ENCODE results near the gene HSPH1. TPM values are rescaled to one million over a fixed set of nuclear protein-coding genes. Genes with fewer than 3 reads are reported as not detected.
A peak's percentile ranks its signal among the peaks of the same experiment; 100 is the strongest.

Gene HSPH1
- 107 and 112 TPM in 2 replicates for total RNA-seq

DNA sequence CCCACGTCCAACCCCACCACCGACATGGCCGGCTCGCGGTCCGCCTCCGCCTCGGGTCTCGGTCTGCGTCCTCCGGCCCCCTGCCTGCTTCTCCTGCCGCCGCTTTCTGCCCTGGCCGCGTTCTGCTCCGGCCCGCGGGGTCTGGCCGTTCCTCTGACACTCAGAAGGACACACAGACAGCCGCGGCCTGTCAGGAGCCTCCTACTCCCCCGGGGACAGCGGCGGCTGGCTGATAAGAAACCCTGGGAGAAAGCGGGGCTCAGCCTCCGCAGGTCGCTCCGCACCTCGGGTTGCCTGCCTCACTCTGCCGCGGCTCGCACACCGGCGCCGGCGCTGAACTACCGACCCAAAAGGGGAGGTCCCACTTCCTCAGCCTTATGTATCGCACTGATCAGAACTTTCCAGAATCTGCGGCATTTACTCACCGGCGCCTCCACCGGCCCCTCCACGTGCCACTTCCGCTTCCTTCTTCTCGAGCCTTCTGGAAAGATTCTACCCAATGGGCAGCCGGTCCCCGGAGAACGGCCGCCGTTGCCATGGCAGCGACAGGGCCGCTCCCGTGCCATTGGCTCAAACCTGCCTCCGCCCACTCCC is at the start of gene HSPH1:
Gene HSPH1 (minus strand): TSS at position 348 of the 594 bp plus-strand sequence. CDS start 322 bp downstream, at position 26.
- ChIA-PET CTCF (no interaction called here), POLR2A (interaction anchor here (3.0 kb wide), 1 partner anchor 39 kb away, joined by 26 read pairs; the partner anchor contains the start of gene B3GLCT)
- Mint-ChIP-seq H3K9me3 (no peaks in the 10 kb centered on the region), H3K27me3 (no peaks in the 10 kb centered on the region), H3K4me1 (peaks cover 37% of the 10 kb centered on the region), H3K4me3 (peak within 1 kb of the TSS; percentile 97), H3K36me3 (ENCODE audit: low read depth) (peaks cover 44% of the 10 kb centered on the region), H3K27ac (peak within 1 kb of the TSS; percentile 95)
- peak; percentile 99 for DNase-seq
- ATAC-seq (ENCODE audit: low read depth), result peak; percentile 78
- TF ChIP-seq, protein P1, sequence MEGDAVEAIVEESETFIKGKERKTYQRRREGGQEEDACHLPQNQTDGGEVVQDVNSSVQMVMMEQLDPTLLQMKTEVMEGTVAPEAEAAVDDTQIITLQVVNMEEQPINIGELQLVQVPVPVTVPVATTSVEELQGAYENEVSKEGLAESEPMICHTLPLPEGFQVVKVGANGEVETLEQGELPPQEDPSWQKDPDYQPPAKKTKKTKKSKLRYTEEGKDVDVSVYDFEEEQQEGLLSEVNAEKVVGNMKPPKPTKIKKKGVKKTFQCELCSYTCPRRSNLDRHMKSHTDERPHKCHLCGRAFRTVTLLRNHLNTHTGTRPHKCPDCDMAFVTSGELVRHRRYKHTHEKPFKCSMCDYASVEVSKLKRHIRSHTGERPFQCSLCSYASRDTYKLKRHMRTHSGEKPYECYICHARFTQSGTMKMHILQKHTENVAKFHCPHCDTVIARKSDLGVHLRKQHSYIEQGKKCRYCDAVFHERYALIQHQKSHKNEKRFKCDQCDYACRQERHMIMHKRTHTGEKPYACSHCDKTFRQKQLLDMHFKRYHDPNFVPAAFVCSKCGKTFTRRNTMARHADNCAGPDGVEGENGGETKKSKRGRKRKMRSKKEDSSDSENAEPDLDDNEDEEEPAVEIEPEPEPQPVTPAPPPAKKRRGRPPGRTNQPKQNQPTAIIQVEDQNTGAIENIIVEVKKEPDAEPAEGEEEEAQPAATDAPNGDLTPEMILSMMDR (IDR thresholded peaks at IDR 0.05), result no peak
- intact Hi-C loops (cut with micrococcal nuclease), result loop anchor here (1.0 to 5.0 kb wide), 11 partner anchors 39 to 1566 kb away; partner anchors contain the start of genes KATNAL1, N4BP2L2, SLC7A1 and UBL3

DNA sequence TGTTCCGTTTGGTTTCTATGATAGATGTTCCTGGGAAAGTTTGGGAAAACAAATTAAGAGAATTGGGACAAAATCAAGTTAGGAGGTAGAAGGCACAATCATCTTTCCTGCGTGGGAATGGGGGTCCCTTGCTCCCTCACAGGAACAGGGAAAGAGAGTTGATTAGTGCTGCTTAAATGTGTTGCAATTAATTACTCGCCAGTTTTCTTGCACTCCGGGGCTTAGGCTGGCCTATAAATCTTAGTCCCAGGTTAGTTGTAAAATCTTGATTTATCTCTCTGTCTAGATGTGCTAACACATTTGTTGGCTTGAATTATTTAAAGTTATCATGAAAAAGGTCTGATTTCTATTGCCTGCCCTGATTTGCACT is 48.1 kb upstream of the HSPH1 start:
- ChIA-PET CTCF (no interaction called here), POLR2A (no interaction called here)
- TF ChIP-seq, protein P1 (IDR thresholded peaks at IDR 0.05), result no peak
- no peaks in the 10 kb centered on the region for H3K9me3 Mint-ChIP-seq
- H3K36me3 Mint-ChIP-seq (ENCODE audit: low read depth), result no peaks in the 10 kb centered on the region
- H3K4me1 Mint-ChIP-seq, result no peaks in the 10 kb centered on the region
- intact Hi-C loops (cut with micrococcal nuclease), result no loop called here
- DNase-seq, result no peak
- H3K27me3 Mint-ChIP-seq, result no peaks in the 10 kb centered on the region
- H3K4me3 Mint-ChIP-seq, result no peak overlapping the region
- ATAC-seq (ENCODE audit: low read depth), result no peak
- H3K27ac Mint-ChIP-seq, result no peak overlapping the region

DNA sequence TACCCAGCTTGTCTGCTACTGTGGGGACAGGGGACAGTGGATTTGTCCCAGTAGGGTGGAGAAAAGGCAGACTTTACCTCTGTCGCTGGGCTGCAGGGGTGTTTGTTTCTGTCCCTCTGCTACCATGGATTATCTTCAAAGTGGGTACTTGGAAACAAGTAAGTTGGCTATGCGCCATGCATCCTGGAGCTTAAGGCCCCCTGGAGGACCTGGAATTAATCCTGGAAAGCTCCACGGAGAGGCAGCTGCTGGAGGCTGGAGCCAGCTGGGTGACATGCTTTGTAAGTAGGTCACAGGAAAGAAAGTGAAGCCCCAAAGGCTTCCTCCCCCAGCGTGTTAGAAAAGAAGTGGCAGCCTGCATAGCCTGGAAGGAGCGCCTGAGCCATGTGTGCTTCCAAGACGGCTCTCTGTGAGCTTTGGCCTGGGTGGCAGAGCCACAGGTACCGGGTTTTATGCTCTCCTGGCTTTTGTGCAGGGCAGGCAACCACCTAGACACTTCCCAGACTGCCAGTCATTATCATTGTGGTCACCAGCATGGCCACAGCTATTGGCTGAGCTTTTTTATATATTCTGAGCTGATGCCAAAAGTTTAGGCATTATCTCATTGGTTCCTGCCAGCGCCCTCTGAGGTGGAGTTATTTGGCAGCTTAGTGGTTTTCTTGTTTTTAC is 47.6 kb upstream of the HSPH1 start:
- no peaks in the 10 kb centered on the region for H3K9me3 Mint-ChIP-seq
- no peak overlapping the region for H3K27ac Mint-ChIP-seq
- H3K27me3 Mint-ChIP-seq, result no peaks in the 10 kb centered on the region
- ATAC-seq (ENCODE audit: low read depth) (no peak), DNase-seq (no peak)
- H3K4me1 Mint-ChIP-seq, result no peaks in the 10 kb centered on the region
- POLR2A ChIA-PET, result no interaction called here
- intact Hi-C loops (cut with micrococcal nuclease), result no loop called here
- no peak overlapping the region for H3K4me3 Mint-ChIP-seq
- TF ChIP-seq, protein P1 (IDR thresholded peaks at IDR 0.05), result no peak
- CTCF ChIA-PET, result no interaction called here
- H3K36me3 Mint-ChIP-seq (ENCODE audit: low read depth), result no peaks in the 10 kb centered on the region

DNA sequence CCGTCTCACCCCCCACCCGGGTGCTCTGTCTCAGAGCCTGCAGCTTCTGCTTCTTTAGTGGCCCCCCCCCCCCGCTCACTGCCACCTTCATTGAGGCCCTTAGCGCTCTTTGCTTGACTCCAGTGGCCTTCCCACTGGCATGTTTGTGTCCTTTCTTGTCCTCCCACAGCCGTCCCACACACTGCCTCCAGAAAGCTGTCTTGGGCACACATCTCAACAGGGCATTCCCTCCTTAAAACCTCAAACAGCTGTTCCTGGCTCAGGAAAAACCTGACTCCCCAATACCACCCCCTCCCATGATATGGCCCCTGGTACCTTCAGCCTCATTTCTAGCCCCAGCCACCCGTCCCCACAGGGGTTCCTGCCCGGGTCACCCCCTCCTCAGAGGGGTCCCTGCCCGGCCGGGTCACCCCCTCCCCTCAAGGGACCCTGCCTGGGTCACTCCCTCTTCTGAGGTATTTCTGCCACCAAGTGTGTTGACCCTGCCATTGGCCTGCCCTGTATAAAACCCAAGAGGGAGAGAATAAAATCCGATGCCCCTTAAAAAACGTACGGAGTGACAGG is 46.9 kb upstream of the HSPH1 start:
- POLR2A ChIA-PET, result no interaction called here
- no peak for ATAC-seq (ENCODE audit: low read depth)
- TF ChIP-seq, protein P1 (IDR thresholded peaks at IDR 0.05), result no peak
- Mint-ChIP-seq H3K27me3 (no peaks in the 10 kb centered on the region), H3K27ac (no peak overlapping the region), H3K9me3 (no peaks in the 10 kb centered on the region), H3K36me3 (ENCODE audit: low read depth) (no peaks in the 10 kb centered on the region), H3K4me1 (no peaks in the 10 kb centered on the region), H3K4me3 (no peak overlapping the region)
- intact Hi-C loops (cut with micrococcal nuclease), result no loop called here
- CTCF ChIA-PET, result no interaction called here
- no peak for DNase-seq
